K562 (cell line): ENCODE data around the gene PPM1M. TPM values are rescaled to one million over a fixed set of nuclear protein-coding genes. Genes with fewer than 3 reads are reported as not detected.

Source experiments
- ATAC-seq: fragments of 200-7000 bp; cut with Tn5 transposase; 3 replicates; pipeline ENCODE4 v1.9.1; 2020; ENCODE audit warnings: moderate library complexity
- BruUV-seq: library from RNA; stranded (reverse); fragments of 400-500 nt; replicated peaks from 2 replicates; lab custom pipeline; 2021; lab: Mats Ljungman, UMichigan
- CTCF ChIA-PET: fragments of 300-600 bp; formaldehyde crosslinking; extraction: SDS; loops from one replicate; lab custom pipeline; 2021; ENCODE audit warnings: low intra/inter-chr PET ratio; lab: Yijun Ruan, JAX
- POLR2A ChIA-PET: fragments of 300-600, 350-650 bp; sonication (Branson Sonifier 250); formaldehyde crosslinking; extraction: SDS; loops from one replicate; lab custom pipeline; 2021; ENCODE audit warnings: antibody characterized with exemption, inconsistent platforms; lab: Yijun Ruan, JAX
- DNase-seq, 4 experiments: peaks; one replicate each; pipeline versions ENCODE4 v3.0.0 to v3.0.0-alpha.2; 2011 to 2018; ENCODE audit warnings: low spot score in 3 of 4, mixed read lengths in 3 of 4; ENCODE audit errors: extremely low read depth in 1 of 4
- FAIRE-seq: peaks from 2 replicates; lab custom pipeline; 2011; peaks lifted over from hg19 to GRCh38; lab: Jason Lieb, UNC
- H2AFZ ChIP-seq: 2 replicates; pipeline ENCODE4 v1.6.0; 2011; ENCODE audit warnings: low read depth, low read length, control low read depth, inconsistent platforms
- H3K27ac ChIP-seq: fragments of 200-600 bp; 3 replicates; pipeline ENCODE4 v1.8.0; 2011; ENCODE audit warnings: low read depth, mild to moderate bottlenecking, control low read depth, inconsistent platforms, low read length, moderate library complexity, mixed read lengths; ENCODE audit errors: extremely low read depth
- H3K27me3 ChIP-seq, 2 experiments: fragments of 300-600 bp in 1 of 2; 2 replicates in 1 of 2; 3 replicates in 1 of 2; pipeline versions ENCODE4 v1.6.0 to v1.8.0; 2011; ENCODE audit warnings: inconsistent platforms in 2 of 2, low read length in 2 of 2, mild to moderate bottlenecking in 1 of 2, mixed read lengths in 1 of 2, moderate library complexity in 1 of 2; ENCODE audit not compliant: control insufficient read depth in 2 of 2, insufficient read depth in 2 of 2
- H3K36me3 ChIP-seq: fragments of 300-600 bp; 3 replicates; pipeline ENCODE4 v1.8.0; 2011; ENCODE audit warnings: mild to moderate bottlenecking, low read length, inconsistent platforms; ENCODE audit not compliant: control insufficient read depth, insufficient read depth
- H3K4me1 ChIP-seq, 2 experiments: fragments of 200-600 bp in 1 of 2; replicated peaks in 1 of 2; 2 replicates in 1 of 2; 3 replicates in 1 of 2; pipeline versions ENCODE4 v1.5.1 to v1.8.0; 2011; ENCODE audit warnings: inconsistent platforms in 2 of 2, low read length in 2 of 2, mild to moderate bottlenecking in 1 of 2, mixed read lengths in 1 of 2, moderate library complexity in 1 of 2; ENCODE audit not compliant: control insufficient read depth in 2 of 2, insufficient read depth in 2 of 2
- H3K4me2 ChIP-seq: 2 replicates; pipeline ENCODE4 v1.6.1; 2011; ENCODE audit warnings: low read length, control low read depth, inconsistent platforms, mixed read lengths; ENCODE audit not compliant: insufficient read depth
- H3K4me3 ChIP-seq: fragments of 200-600 bp; sonication (generic), shearing (Covaris generic); 2 replicates; pipeline ENCODE4 v1.5.1; 2016; ENCODE audit warnings: control low read depth, inconsistent platforms
- H3K79me2 ChIP-seq: fragments of 200-600 bp; 3 replicates; pipeline ENCODE4 v1.8.0; 2011; ENCODE audit warnings: low read length, inconsistent platforms; ENCODE audit not compliant: control insufficient read depth, insufficient read depth
- H3K9ac ChIP-seq, 2 experiments: 2 replicates each; pipeline versions ENCODE4 v1.6.0 to v1.6.1; 2011; ENCODE audit warnings: low read depth in 2 of 2, low read length in 2 of 2, control low read depth in 1 of 2, inconsistent platforms in 1 of 2, mild to moderate bottlenecking in 1 of 2, mixed read lengths in 1 of 2; ENCODE audit not compliant: insufficient read depth in 1 of 2
- H3K9me1 ChIP-seq: one replicate; pipeline ENCODE4 v1.6.0; 2011; ENCODE audit warnings: inconsistent platforms, mild to moderate bottlenecking, low read length, moderate library complexity; ENCODE audit not compliant: control insufficient read depth, insufficient read depth
- H3K9me3 ChIP-seq: replicated peaks from 2 replicates; pipeline ENCODE4 v1.5.1; 2011; ENCODE audit warnings: low read depth, low read length, inconsistent platforms; ENCODE audit not compliant: control insufficient read depth, insufficient read depth
- H4K20me1 ChIP-seq: replicated peaks from 2 replicates; pipeline ENCODE4 v1.6.1; 2011; ENCODE audit warnings: low read length, inconsistent platforms, mixed read lengths; ENCODE audit not compliant: control insufficient read depth, insufficient read depth
- ELF1 ChIP-seq: fragments of 200-800 bp; sonication (Bioruptor generic); IDR thresholded peaks from 2 replicates; pipeline ENCODE4 v1.6.1; 2016; ENCODE audit warnings: missing genetic modification characterization, missing compliant biosample characterization
- ESRRA ChIP-seq: fragments of 450-650 bp; IDR thresholded peaks from 2 replicates; pipeline ENCODE4 v1.6.1; 2014; ENCODE audit warnings: low read depth, mild to moderate bottlenecking, moderate library complexity, borderline replicate concordance
- HDAC3 ChIP-seq: fragments of 450-650 bp; IDR thresholded peaks from 2 replicates; pipeline ENCODE4 v1.6.1; 2018; ENCODE audit warnings: borderline replicate concordance, mild to moderate bottlenecking, moderate library complexity; ENCODE audit not compliant: partially characterized antibody
- IRF2 ChIP-seq: sonication (generic); formaldehyde crosslinking; IDR thresholded peaks from 2 replicates; pipeline ENCODE4 v1.8.1; 2022; ENCODE audit warnings: mild to moderate bottlenecking, missing genetic modification reagents
- KDM1A ChIP-seq, 2 experiments: fragments of 450-650 bp; IDR thresholded peaks; 2 replicates each; pipeline ENCODE4 v1.6.1; 2016; ENCODE audit warnings: mild to moderate bottlenecking in 2 of 2
- MBD2 ChIP-seq: sonication (generic); IDR thresholded peaks from 2 replicates; pipeline ENCODE4 v1.6.1; 2016; ENCODE audit warnings: low read depth, borderline replicate concordance
- MYC ChIP-seq, 2 experiments: fragments of 250-450 bp in 1 of 2; sonication (Bioruptor Pico) in 1 of 2; IDR thresholded peaks; 2 replicates each; pipeline versions ENCODE4 v1.5.1 to v1.6.1; 2012 to 2021; ENCODE audit warnings: low read depth in 2 of 2, borderline replicate concordance in 1 of 2, improper control_type of control experiment in 1 of 2, low read length in 1 of 2, mild to moderate bottlenecking in 1 of 2, moderate library complexity in 1 of 2
- NR2F6 ChIP-seq: fragments of 450-650 bp; formaldehyde crosslinking; IDR thresholded peaks from 2 replicates; pipeline ENCODE4 v1.4.0; 2020; ENCODE audit warnings: mild to moderate bottlenecking
- RAD21 ChIP-seq, 2 experiments: fragments of 250-450 bp in 1 of 2; fragments of 450-650 bp in 1 of 2; sonication (Bioruptor Pico) in 1 of 2; formaldehyde crosslinking in 1 of 2; IDR thresholded peaks in 1 of 2; conservative IDR thresholded peaks in 1 of 2; 2 replicates each; pipeline versions ENCODE4 v1.4.0 to v1.8.0; 2020 to 2022; ENCODE audit warnings: mild to moderate bottlenecking in 2 of 2, moderate library complexity in 1 of 2
- RAD51 ChIP-seq: fragments of 450-650 bp; IDR thresholded peaks from 2 replicates; pipeline ENCODE4 v1.7.1; 2016; ENCODE audit warnings: low read depth, mild to moderate bottlenecking, borderline replicate concordance
- RBFOX2 ChIP-seq: fragments of 200-400 bp; formaldehyde crosslinking; IDR thresholded peaks from 2 replicates; pipeline ENCODE4 v1.6.1; 2017; ENCODE audit warnings: low read depth, mild to moderate bottlenecking, low read length, moderate library complexity
- SREBF1 ChIP-seq: fragments of 150-350 bp; IDR thresholded peaks from 2 replicates; pipeline ENCODE4 v1.6.1; 2014; ENCODE audit warnings: antibody characterized with exemption, low read depth, low read length, borderline replicate concordance
- SRF ChIP-seq, 2 experiments: fragments of 250-450, 450-650 bp in 1 of 2; sonication (Bioruptor Pico) in 1 of 2; sonication (generic) in 1 of 2; formaldehyde crosslinking; IDR thresholded peaks; 2 replicates each; pipeline versions ENCODE4 v1.5.0 to v1.5.1; 2020 to 2022; ENCODE audit warnings: mild to moderate bottlenecking in 1 of 2, missing genetic modification reagents in 1 of 2
- STAG1 ChIP-seq: sonication (generic); formaldehyde crosslinking; IDR thresholded peaks from 2 replicates; pipeline ENCODE4 v1.5.0; 2020; ENCODE audit warnings: missing genetic modification reagents, borderline replicate concordance
- TCF3 ChIP-seq: sonication (generic); formaldehyde crosslinking; IDR thresholded peaks from 2 replicates; pipeline ENCODE4 v1.4.0; 2020; ENCODE audit warnings: mild to moderate bottlenecking, missing genetic modification reagents
- TRIM24 ChIP-seq, 2 experiments: fragments of 450-650 bp; IDR thresholded peaks; 2 replicates each; pipeline ENCODE4 v1.6.1; 2016
- ZFX ChIP-seq: sonication (generic); formaldehyde crosslinking; IDR thresholded peaks from 2 replicates; pipeline ENCODE4 v1.8.0; 2022; ENCODE audit warnings: mild to moderate bottlenecking, missing genetic modification reagents, moderate library complexity
- WGBS: fragments of 100-300 bp; shearing (Covaris generic); methylation state at CpG from one replicate; pipeline ENCODE4 v1.1.6; 2016; ENCODE audit warnings: low coverage, mixed read lengths; ENCODE audit not compliant: insufficient coverage; ENCODE audit errors: missing lambda C conversion rate; 5-methylcytosine and 5-hydroxymethylcytosine counted together
- in situ Hi-C: fragments of 300-500 bp; cut with MboI; formaldehyde crosslinking; loops from 4 replicates; pipeline ENCODE4 v1.15.0; 2018; ENCODE audit warnings: inconsistent platforms, mixed read lengths
- intact Hi-C: fragments of 100-400 bp; cut with micrococcal nuclease; formaldehyde crosslinking; loops from 2 replicates; pipeline ENCODE4 v1.14.2; 2022
- polyA plus RNA-seq, 8 experiments: library from polyadenylated mRNA; depleted of rRNA in 4 of 8; stranded (reverse) in 5 of 8; unstranded in 3 of 8; fragments of >200 nt; fragmentation: Nextera tagmentation in 2 of 8; fragmentation: Illumina TruSeq in 1 of 8; extraction: Ambion mirVana in 2 of 8; extraction: Trizol in 1 of 8; gene quantifications; 2 replicates each; pipeline versions ENCODE4 v1.2.1 to v1.2.3, GENCODE V29; 2011 to 2014; ENCODE audit warnings: inconsistent platforms in 1 of 8, missing spikeins in 1 of 8
- total RNA-seq, 7 experiments: library from RNA; depleted of rRNA in 6 of 7; stranded (reverse); fragments of >200 nt in 6 of 7; fragmentation: Illumina TruSeq in 2 of 7; extraction: Trizol in 2 of 7; gene quantifications; 2 replicates each; pipeline versions ENCODE4 v1.2.1 to v1.2.3, GENCODE V29; 2011 to 2021; ENCODE audit warnings: low replicate concordance in 1 of 7
- TF ChIP-seq, protein P1 (sequence below): sonication (generic); formaldehyde crosslinking; IDR thresholded peaks from 2 replicates; pipeline ENCODE4 v1.8.1; 2023; ENCODE audit warnings: mild to moderate bottlenecking, missing genetic modification reagents, moderate library complexity
- TF ChIP-seq, protein P2 (sequence below): fragments of 450-650 bp; formaldehyde crosslinking; IDR thresholded peaks from 2 replicates; pipeline ENCODE4 v1.4.0; 2022; ENCODE audit warnings: mild to moderate bottlenecking, moderate library complexity

The PPM1M gene
- total and polyA plus RNA-seq, 9 of the 15 experiments (the other 6 are each of a cell fraction or from before 2014, with no cell fraction given), result 1.4 to 9.2 (median 4.4) TPM

DNA sequence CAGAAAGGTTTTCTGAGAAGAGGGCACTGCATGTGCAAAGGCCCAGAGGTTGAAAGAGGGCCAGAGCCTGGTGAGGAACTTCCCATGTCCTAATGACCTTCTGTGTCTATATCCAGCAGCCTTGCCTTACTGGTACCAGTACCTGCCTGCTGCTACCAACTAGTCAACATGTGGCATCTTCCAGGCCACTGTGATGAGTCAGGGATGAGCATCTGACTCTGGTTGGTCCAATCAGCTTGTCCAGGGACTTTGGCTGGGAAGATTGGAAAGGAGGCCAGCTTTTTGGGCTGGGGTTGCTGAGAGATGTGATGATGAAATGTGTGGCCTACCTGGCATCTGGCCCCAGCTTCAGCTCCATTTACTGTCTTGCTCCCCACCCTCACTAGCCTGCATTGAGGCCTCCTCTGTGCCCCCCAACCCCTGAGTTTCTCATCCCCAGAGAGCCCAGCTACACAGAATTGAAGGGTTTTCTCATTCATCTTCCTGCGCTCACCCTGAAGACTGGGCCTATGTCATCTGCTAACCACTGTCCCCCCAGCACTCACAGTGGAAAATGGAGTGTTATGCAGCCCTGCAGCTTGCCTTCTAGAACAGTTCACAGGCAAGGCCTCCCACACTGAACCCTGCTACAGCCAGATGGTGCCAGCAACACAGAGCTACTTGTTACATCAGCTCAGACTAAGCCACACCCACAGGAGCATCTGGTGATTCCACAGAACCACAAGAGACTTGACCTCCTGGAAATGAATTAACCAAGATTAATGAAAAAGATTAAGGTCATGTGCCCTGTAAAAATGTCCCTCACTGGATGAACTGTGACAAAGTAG is 5.3 kb upstream of the PPM1M start:
- BruUV-seq, result no TSS peak
- FAIRE-seq (peak; percentile 78), DNase-seq (peak; percentile 33 to 78 (median 48)), ATAC-seq (peak; percentile 78)
- 100% methylated on average over 1 of the region's 1 CpG for WGBS
- ChIA-PET POLR2A (interaction anchor here (0.6 to 1.4 kb wide), 10 partner anchors 8 to 60 kb away, joined by 3 to 10 read pairs (median 4); partner anchors contain the start of gene WDR82), CTCF (interaction anchor here (0.5 kb wide), 1 partner anchor 145 kb away, joined by 3 read pairs; no protein-coding TSS in a partner anchor)
- in situ Hi-C loops, result no loop called here
- Histone ChIP-seq H4K20me1 (no peaks in the 10 kb centered on the region), H3K9ac (peak overlapping the region; percentile 77 to 96; a peak in 3 of 4 replicates), H3K4me3 (peak overlapping the region; percentile 67), H3K79me2 (peaks cover 50% of the 10 kb centered on the region), H2AFZ (0 out of 2 replicates have a peak overlapping the region, but pooled peaks have one; percentile 2), H3K27ac (peak overlapping the region; percentile 80), H3K36me3 (peaks cover 3% of the 10 kb centered on the region; the same call in 1 of the 3 replicates), H3K9me3 (no peaks in the 10 kb centered on the region), H3K27me3 (no peaks in the 10 kb centered on the region), H3K9me1 (no peaks in the 10 kb centered on the region), H3K4me1 (peaks cover 40 to 43% of the 10 kb centered on the region in 2 experiments), H3K4me2 (peak overlapping the region; percentile 98)
- intact Hi-C loops, result loop anchor here (1.0 kb wide), 1 partner anchor 38 kb away; the partner anchor contains the start of gene WDR82
- peak; percentile 87 for TF ChIP-seq MYC (IDR thresholded peaks at IDR 0.05; ENCODE audit: low read depth, low read length)
- TF ChIP-seq MYC (CRISPR knock-in tag; IDR thresholded peaks at IDR 0.05; ENCODE audit: borderline replicate concordance, low read depth), result no peak
- peak; percentile 29; the same call in 1 of the 2 replicates for TF ChIP-seq ELF1 (tag)
- peak in 1 of 2 experiments; percentile 21; a peak in 1 of 4 replicates for TF ChIP-seq TRIM24 (IDR thresholded peaks at IDR 0.05)
- 0 out of 4 replicates have a peak, but pooled peaks of 1 of the 2 experiments have one; percentile 11 for TF ChIP-seq KDM1A (IDR thresholded peaks at IDR 0.05)
- no peak for TF ChIP-seq MBD2
- peak; percentile 64 for TF ChIP-seq RAD51
- TF ChIP-seq TCF3 (CRISPR knock-in tag), result peak; percentile 36; the same call in 1 of the 2 replicates
- peak; percentile 58; the same call in 1 of the 2 replicates for TF ChIP-seq ESRRA
- no peak for TF ChIP-seq IRF2
- TF ChIP-seq RBFOX2, result peak; percentile 68
- TF ChIP-seq, protein P1, sequence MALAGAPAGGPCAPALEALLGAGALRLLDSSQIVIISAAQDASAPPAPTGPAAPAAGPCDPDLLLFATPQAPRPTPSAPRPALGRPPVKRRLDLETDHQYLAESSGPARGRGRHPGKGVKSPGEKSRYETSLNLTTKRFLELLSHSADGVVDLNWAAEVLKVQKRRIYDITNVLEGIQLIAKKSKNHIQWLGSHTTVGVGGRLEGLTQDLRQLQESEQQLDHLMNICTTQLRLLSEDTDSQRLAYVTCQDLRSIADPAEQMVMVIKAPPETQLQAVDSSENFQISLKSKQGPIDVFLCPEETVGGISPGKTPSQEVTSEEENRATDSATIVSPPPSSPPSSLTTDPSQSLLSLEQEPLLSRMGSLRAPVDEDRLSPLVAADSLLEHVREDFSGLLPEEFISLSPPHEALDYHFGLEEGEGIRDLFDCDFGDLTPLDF (CRISPR knock-in tag), result no peak
- TF ChIP-seq NR2F6 (CRISPR knock-in tag), result no peak
- TF ChIP-seq SRF (CRISPR knock-in tag; IDR thresholded peaks at IDR 0.05), result no peak
- peak; percentile 29; the same call in 1 of the 2 replicates for TF ChIP-seq ZFX (CRISPR knock-in tag)
- peak; percentile 94; the same call in 1 of the 2 replicates for TF ChIP-seq SREBF1
- TF ChIP-seq, protein P2, sequence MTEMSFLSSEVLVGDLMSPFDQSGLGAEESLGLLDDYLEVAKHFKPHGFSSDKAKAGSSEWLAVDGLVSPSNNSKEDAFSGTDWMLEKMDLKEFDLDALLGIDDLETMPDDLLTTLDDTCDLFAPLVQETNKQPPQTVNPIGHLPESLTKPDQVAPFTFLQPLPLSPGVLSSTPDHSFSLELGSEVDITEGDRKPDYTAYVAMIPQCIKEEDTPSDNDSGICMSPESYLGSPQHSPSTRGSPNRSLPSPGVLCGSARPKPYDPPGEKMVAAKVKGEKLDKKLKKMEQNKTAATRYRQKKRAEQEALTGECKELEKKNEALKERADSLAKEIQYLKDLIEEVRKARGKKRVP (CRISPR knock-in tag), result peak; percentile 84
- TF ChIP-seq RAD21 (CRISPR knock-in tag; conservative IDR thresholded peaks at IDR 0.05 in 1 of 2, IDR thresholded peaks at IDR 0.05 in 1 of 2), result peak in 1 of 2 experiments; percentile 27; a peak in 2 of 4 replicates
- TF ChIP-seq HDAC3, result no peak
- no peak for TF ChIP-seq STAG1 (CRISPR knock-in tag)
